NCI-H2029 (cell line): Measurements from ENCODE around the gene ARHGEF19.

Experiments
- DNase-seq: peaks from one replicate; lab custom pipeline; 2025; lab: John Stamatoyannopoulos, UW

ARHGEF19 gene

DNA sequence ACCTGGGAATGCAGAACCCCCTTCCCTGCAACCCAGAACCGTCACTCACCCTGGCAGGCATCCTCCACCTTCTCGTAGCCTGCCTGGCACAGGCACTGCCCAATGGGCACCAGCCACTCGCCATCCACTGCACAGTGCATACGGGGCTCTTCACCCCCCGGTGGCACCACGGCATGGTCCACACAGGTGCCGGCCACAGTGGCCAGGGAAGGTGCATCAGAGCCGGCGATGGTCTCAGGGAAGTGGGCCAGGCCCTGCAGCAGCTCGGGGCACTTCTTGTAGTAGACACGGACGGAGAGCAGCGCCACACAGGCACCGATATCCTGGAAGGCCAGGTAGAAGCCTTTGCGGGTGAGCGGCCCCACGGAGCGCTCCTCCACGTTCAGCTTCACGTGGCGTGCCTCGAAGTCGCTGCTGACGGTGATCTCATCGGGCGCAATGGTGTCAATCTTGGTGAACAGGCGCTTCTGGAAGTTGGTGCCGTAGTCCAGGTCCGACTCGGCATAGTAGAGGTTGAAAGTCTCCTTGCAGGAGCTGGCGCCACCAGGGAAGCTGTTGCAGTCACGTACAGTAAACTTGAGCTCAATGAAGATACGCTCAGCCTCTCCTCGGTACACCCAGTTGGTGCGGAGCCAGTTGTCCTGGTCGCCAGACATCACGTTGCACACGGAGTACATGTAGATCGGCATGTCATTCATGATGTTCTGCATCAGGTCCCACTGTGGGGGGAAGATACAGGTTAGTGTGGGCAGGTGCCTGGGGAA, 63.9 kb downstream of the ARHGEF19 start:
- DNase-seq = no peak
